GM21717 (cell line): ENCODE results near the gene ARHGEF6.
"Not testable (repeated sequence)": the region's sequence is repeated elsewhere in the genome, so short reads cannot be mapped to it uniquely, and the experiment has no call there.

Experiments
- ATAC-seq: cut with Tn5 transposase; IDR thresholded peaks from one replicate; pipeline ENCODE4 v1.9.1; 2021; ENCODE audit warnings: mild to moderate bottlenecking, moderate library complexity; ENCODE audit not compliant: unreplicated experiment

Gene ARHGEF6

GRCh38 chrX:136784231-136784630 is 3.5 kb upstream of the ARHGEF6 start:
- ATAC-seq = no peak

- no peak for ATAC-seq
Measured at GRCh38 chrX:136783159-136783558, 2.4 kb upstream of the ARHGEF6 start.

- ATAC-seq = no peak
Measured at GRCh38 chrX:136781180-136781797, 557 bp upstream of the ARHGEF6 start.

- no peak for ATAC-seq
Measured at GRCh38 chrX:136780241-136780640, 491 bp downstream of the ARHGEF6 start.

GRCh38 chrX:136779346-136779781 is 1.4 kb downstream of the ARHGEF6 start:
- peak; percentile 46 for ATAC-seq

GRCh38 chrX:136778916-136779315 is 1.8 kb downstream of the ARHGEF6 start:
- peak; percentile 10 for ATAC-seq

GRCh38 chrX:136778020-136778419 is 2.7 kb downstream of the ARHGEF6 start:
- ATAC-seq = no peak

GRCh38 chrX:136773648-136774047 is 7.1 kb downstream of the ARHGEF6 start:
- no peak for ATAC-seq

GRCh38 chrX:136771869-136772268 is 8.9 kb downstream of the ARHGEF6 start:
- ATAC-seq = not testable (repeated sequence)

- peak; percentile 45 for ATAC-seq
Measured at GRCh38 chrX:136768469-136769084, 12.2 kb downstream of the ARHGEF6 start.

GRCh38 chrX:136767104-136767941 is 13.4 kb downstream of the ARHGEF6 start:
- ATAC-seq = peak; percentile 67

GRCh38 chrX:136766785-136767103 is 14.0 kb downstream of the ARHGEF6 start:
- ATAC-seq = peak; percentile 8

- no peak for ATAC-seq
Measured at GRCh38 chrX:136765821-136766356, 14.8 kb downstream of the ARHGEF6 start.

GRCh38 chrX:136764206-136764605 is 16.5 kb downstream of the ARHGEF6 start:
- ATAC-seq = no peak

- no peak for ATAC-seq
Measured at GRCh38 chrX:136762820-136763452, 17.8 kb downstream of the ARHGEF6 start.

- no peak for ATAC-seq
Measured at GRCh38 chrX:136761421-136761820, 19.3 kb downstream of the ARHGEF6 start.

- ATAC-seq = no peak
Measured at GRCh38 chrX:136759968-136760367, 20.8 kb downstream of the ARHGEF6 start.

GRCh38 chrX:136755411-136755810 is 25.3 kb downstream of the ARHGEF6 start:
- ATAC-seq = no peak

- ATAC-seq = no peak
Measured at GRCh38 chrX:136754651-136755050, 26.1 kb downstream of the ARHGEF6 start.

- no peak for ATAC-seq
Measured at GRCh38 chrX:136752796-136753195, 27.9 kb downstream of the ARHGEF6 start.

- no peak for ATAC-seq
Measured at GRCh38 chrX:136752346-136752745, 28.4 kb downstream of the ARHGEF6 start.
